NCI-H526 (cell line): ENCODE results near the gene BTLA.
A peak's percentile ranks its signal among the peaks of the same experiment; 100 is the strongest.
"Not testable (repeated sequence)": the region's sequence is repeated elsewhere in the genome, so short reads cannot be mapped to it uniquely, and the experiment has no call there.

ENCODE experiments used
- DNase-seq, 2 experiments: peaks; one replicate each; lab custom pipeline; 2025; lab: John Stamatoyannopoulos, UW

BTLA gene

DNA sequence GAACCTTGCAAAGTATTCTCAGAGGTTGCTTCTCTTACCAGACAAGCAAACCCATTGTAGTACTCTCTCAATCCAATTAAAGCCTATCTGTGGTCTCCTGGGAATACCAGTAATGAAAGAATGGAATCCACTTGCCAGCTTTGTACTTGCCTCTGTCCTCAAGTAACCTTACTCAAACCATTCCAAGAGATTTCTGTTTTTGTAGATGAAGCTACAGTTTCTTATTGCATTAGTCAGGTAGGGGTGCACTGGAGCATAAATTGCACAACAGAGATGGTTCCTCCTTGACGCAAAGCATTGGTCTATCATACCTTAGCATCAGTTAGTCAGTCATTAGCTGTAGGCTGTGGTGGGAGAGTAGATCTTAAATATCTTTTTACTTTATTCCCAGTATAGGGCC lies 52.9 kb downstream of the BTLA start:
- DNase-seq = no peak

- DNase-seq = no peak
These were observed 53.4 kb downstream of the BTLA start for GRCh38 chr3:112445839-112446238.

DNA sequence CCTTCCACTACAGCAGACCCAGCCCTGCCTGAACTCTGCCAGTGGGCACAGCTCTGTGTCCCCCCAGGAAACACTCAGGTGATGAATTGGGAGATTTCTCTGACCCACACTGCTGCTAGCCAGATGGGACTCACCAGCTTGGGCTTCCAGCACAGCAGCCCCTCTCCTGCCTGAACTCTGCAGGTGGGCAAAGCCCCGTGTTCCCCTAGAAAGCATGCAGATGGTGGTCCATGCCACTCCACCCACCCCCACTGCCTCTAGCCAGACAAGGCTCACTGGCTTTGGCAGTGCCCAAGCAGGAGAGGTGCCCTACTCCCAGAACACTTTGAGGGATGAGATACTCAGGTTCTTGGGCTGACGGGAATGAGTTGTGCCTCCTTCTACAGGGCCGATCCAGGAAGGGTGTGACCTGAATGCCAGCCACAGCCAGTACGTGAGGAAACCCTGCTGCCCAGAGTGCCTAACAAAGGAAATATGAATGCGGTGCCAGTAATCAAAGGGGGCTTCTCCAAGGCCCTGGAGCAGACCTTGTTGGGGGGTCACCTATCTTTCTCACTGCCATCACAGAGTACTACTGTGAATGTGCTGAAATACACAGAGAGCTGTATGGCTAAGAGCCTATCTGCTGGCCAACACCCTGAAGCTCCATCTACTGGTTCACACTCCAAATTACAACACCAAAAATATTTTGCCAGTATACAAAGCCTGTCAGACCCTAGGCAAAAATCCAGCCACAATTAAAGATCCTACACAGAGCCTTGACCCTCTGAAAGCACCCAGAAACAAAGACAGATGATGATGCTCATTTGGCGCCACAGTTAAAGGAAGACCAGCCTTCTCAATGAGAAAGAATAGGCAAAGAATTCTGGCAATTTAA lies 61.9 kb downstream of the BTLA start:
- peak in 1 of 2 experiments; percentile 1 for DNase-seq

DNA sequence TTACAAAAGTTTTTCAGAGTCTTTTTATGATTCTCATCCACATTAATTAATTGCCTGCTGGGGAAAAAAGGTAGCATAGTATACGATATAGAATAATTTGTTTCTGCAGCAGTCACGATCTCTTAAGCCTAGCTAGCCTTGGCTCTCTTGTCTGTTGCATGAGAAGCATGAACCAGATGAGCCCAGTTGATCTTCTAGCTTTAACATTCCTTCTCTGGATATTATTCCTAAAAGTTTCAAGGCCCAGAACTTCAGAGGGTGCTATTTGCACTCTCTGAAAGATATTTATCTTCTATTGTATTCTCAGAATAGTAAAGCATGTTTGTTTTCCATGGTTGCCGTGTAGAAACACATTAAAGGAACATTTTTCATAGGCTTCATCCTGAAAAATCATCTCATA lies 69.3 kb downstream of the BTLA start:
- DNase-seq = no peak

DNA sequence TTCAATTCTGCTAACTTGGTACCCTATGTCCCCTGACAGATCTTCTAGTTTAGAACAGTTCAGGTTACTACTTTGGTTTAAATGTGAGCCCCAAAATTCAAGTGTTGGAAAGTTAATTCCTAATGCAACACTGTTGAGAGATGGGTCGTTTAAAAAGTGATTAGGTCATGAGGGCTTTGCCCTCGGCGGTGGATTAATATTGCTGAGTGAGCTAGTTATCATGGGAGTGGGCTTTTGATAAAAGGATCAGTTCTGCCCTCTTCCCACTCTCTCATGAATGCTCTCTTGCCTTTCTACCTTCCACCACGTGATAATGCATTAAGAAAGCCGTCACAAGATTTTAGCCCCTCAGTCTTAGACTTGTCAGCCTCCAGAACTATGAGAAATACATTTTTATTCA lies 72.1 kb downstream of the BTLA start:
- DNase-seq = no peak

- DNase-seq = no peak
These were observed 73.2 kb downstream of the BTLA start for GRCh38 chr3:112425858-112426750.

DNA sequence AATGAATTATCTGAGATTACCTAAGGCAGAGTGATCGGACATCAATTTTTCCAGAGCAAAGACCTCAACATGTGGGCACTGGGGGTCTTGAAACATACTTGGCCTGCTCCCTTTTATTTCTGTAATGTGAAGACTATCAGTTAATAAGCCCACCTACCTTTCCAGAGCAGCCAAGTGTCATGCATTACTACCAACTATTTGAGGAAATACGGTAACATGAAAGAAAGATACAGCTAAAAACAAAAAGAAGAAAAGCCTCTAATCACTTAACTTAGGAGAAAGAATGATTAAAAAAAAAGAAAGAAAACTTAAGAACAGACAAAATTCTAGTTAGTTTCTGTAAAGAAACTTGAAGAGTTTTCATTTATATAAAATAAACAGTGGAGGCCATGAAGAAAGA lies 73.9 kb downstream of the BTLA start:
- no peak for DNase-seq

DNA sequence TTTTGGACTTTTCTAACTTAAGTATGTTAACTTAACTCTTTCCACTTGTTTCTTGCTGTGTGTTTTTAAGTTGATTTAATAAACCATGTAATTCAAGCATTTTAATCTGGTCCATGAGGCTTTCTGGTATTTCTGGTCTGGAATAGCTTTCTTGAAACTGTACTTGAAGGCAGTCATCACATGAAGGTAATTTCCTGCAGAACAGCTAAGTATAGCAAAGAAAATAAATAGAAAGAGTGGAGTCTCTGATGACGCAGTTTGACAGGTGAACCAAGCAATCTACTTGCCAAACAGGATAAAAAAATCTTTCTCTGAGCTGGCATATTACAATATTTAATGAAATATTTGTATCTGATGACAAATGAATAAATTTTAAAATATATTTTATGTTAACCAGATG lies 74.9 kb downstream of the BTLA start:
- DNase-seq = no peak

DNA sequence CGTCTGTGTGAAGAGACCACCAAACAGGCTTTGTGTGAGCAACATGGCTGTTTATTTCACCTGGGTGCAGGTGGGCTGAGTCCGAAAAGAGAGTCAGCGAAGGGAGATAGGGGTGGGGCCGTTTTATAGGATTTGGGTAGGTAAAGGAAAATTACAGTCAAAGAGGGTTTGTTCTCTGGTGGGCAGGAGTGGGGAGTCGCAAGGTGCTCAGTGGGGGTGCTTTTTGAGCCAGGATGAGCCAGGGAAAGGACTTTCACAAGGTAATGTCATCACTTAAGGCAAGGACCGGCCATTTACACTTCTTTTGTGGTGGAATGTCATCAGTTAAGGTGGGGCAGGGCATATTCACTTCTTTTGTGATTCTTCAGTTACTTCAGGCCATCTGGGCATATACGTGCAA lies 76.4 kb downstream of the BTLA start:
- DNase-seq = not testable (repeated sequence)

GRCh38 chr3:112418526-112418925 lies 80.7 kb downstream of the BTLA start:
- not testable (repeated sequence) for DNase-seq

GRCh38 chr3:112417696-112418318 lies 81.5 kb downstream of the BTLA start:
- no peak for DNase-seq

GRCh38 chr3:112416391-112417212 lies 82.7 kb downstream of the BTLA start:
- DNase-seq = no peak

- DNase-seq = no peak
These were observed 83.9 kb downstream of the BTLA start for GRCh38 chr3:112415390-112415789.
